CD4-positive, alpha-beta T cell treated with Interleukin-6 for 4 hours (primary cell): ENCODE measurements around the gene PARD3.

Experiments
- DNase-seq: peaks from one replicate; pipeline ENCODE4 v3.0.0-alpha.2; 2020; ENCODE audit warnings: mixed read lengths

The PARD3 gene

GRCh38 chr10:34195364-34196057, 619.6 kb downstream of the PARD3 start:
- no peak for DNase-seq

GRCh38 chr10:34193931-34194626, 621.0 kb downstream of the PARD3 start:
- DNase-seq = no peak

- DNase-seq = no peak
Observed at GRCh38 chr10:34192646-34193045, 622.5 kb downstream of the PARD3 start.

GRCh38 chr10:34191406-34191805, 623.7 kb downstream of the PARD3 start:
- no peak for DNase-seq

GRCh38 chr10:34190580-34190979, 624.5 kb downstream of the PARD3 start:
- no peak for DNase-seq

- DNase-seq = no peak
Observed at GRCh38 chr10:34189830-34190229, 625.3 kb downstream of the PARD3 start.

GRCh38 chr10:34188221-34188620, 626.9 kb downstream of the PARD3 start:
- no peak for DNase-seq

GRCh38 chr10:34187201-34187600, 627.9 kb downstream of the PARD3 start:
- DNase-seq = no peak

GRCh38 chr10:34186745-34187144, 628.4 kb downstream of the PARD3 start:
- no peak for DNase-seq

GRCh38 chr10:34185998-34186397, 629.1 kb downstream of the PARD3 start:
- DNase-seq = no peak

- no peak for DNase-seq
Observed at GRCh38 chr10:34184939-34185386, 630.1 kb downstream of the PARD3 start.

GRCh38 chr10:34184397-34184796, 630.7 kb downstream of the PARD3 start:
- no peak for DNase-seq

- DNase-seq = no peak
Observed at GRCh38 chr10:34183016-34183796, 631.9 kb downstream of the PARD3 start.

GRCh38 chr10:34181553-34182300, 633.4 kb downstream of the PARD3 start:
- DNase-seq = no peak

GRCh38 chr10:34180749-34181148, 634.3 kb downstream of the PARD3 start:
- no peak for DNase-seq

- DNase-seq = no peak
Observed at GRCh38 chr10:34179280-34179679, 635.8 kb downstream of the PARD3 start.

GRCh38 chr10:34178756-34179155, 636.3 kb downstream of the PARD3 start:
- no peak for DNase-seq

GRCh38 chr10:34178196-34178595, 636.9 kb downstream of the PARD3 start:
- DNase-seq = no peak

- no peak for DNase-seq
Observed at GRCh38 chr10:34177445-34177844, 637.7 kb downstream of the PARD3 start.

GRCh38 chr10:34176351-34176750, 638.7 kb downstream of the PARD3 start:
- no peak for DNase-seq

- DNase-seq = no peak
Observed at GRCh38 chr10:34175121-34175520, 640.0 kb downstream of the PARD3 start.

GRCh38 chr10:34172936-34173533, 642.1 kb downstream of the PARD3 start:
- DNase-seq = no peak
